ENCODE measurements around the gene PEMT. TPM values are rescaled to one million over a fixed set of nuclear protein-coding genes. Genes with fewer than 3 reads are reported as not detected.

The PEMT gene
- polyA plus RNA-seq, 3 donors, result 25.2 to 33.8 (median 28.0) TPM

- no peak for DNase-seq (ENCODE audit: low read depth in 3 of 3, low spot score in 2 of 3)
Observed at GRCh38 chr17:17605729-17606088, 14.2 kb upstream of the PEMT start.

GRCh38 chr17:17605083-17605728, 13.7 kb upstream of the PEMT start:
- no peak for DNase-seq (ENCODE audit: low read depth in 3 of 3, low spot score in 2 of 3)

- no peak for DNase-seq (ENCODE audit: low read depth in 3 of 3, low spot score in 2 of 3)
Observed at GRCh38 chr17:17603895-17604225, 12.4 kb upstream of the PEMT start.

GRCh38 chr17:17603178-17603894, 11.8 kb upstream of the PEMT start:
- no peak for DNase-seq (ENCODE audit: low read depth in 3 of 3, low spot score in 2 of 3)

GRCh38 chr17:17599965-17600364, 8.5 kb upstream of the PEMT start:
- DNase-seq (ENCODE audit: low read depth in 3 of 3, low spot score in 2 of 3), result no peak

- no peak for DNase-seq (ENCODE audit: low read depth in 3 of 3, low spot score in 2 of 3)
Observed at GRCh38 chr17:17598003-17598402, 6.5 kb upstream of the PEMT start.

- DNase-seq (ENCODE audit: low read depth in 3 of 3, low spot score in 2 of 3), result no peak
Observed at GRCh38 chr17:17595755-17596154, 4.2 kb upstream of the PEMT start.

GRCh38 chr17:17593222-17593620, 1.7 kb upstream of the PEMT start:
- no peak for DNase-seq (ENCODE audit: low read depth in 3 of 3, low spot score in 2 of 3)

- DNase-seq (ENCODE audit: low read depth in 3 of 3, low spot score in 2 of 3), result no peak
Observed at GRCh38 chr17:17590883-17591354, 589 bp downstream of the PEMT start.

- no peak for DNase-seq (ENCODE audit: low read depth in 3 of 3, low spot score in 2 of 3)
Observed at GRCh38 chr17:17590141-17590751, 1.3 kb downstream of the PEMT start.

- no peak for DNase-seq (ENCODE audit: low read depth in 3 of 3, low spot score in 2 of 3)
Observed at GRCh38 chr17:17587614-17588337, 3.7 kb downstream of the PEMT start.

- DNase-seq (ENCODE audit: low read depth in 3 of 3, low spot score in 2 of 3), result no peak
Observed at GRCh38 chr17:17582372-17582771, 9.1 kb downstream of the PEMT start.

- no peak for DNase-seq (ENCODE audit: low read depth in 3 of 3, low spot score in 2 of 3)
Observed at GRCh38 chr17:17581509-17581908, 10.0 kb downstream of the PEMT start.

GRCh38 chr17:17580662-17581470, 10.6 kb downstream of the PEMT start:
- DNase-seq (ENCODE audit: low read depth in 3 of 3, low spot score in 2 of 3), result no peak

- DNase-seq (ENCODE audit: low read depth in 3 of 3, low spot score in 2 of 3), result no peak
Observed at GRCh38 chr17:17579691-17580090, 11.8 kb downstream of the PEMT start.

GRCh38 chr17:17577373-17577772, 14.1 kb downstream of the PEMT start:
- no peak for DNase-seq (ENCODE audit: low read depth in 3 of 3, low spot score in 2 of 3)

GRCh38 chr17:17576772-17577234, 14.7 kb downstream of the PEMT start:
- DNase-seq (ENCODE audit: low read depth in 3 of 3, low spot score in 2 of 3), result no peak

GRCh38 chr17:17575360-17576251, 15.9 kb downstream of the PEMT start:
- DNase-seq (ENCODE audit: low read depth in 3 of 3, low spot score in 2 of 3), result no peak

- DNase-seq (ENCODE audit: low read depth in 3 of 3, low spot score in 2 of 3), result no peak
Observed at GRCh38 chr17:17573912-17574311, 17.6 kb downstream of the PEMT start.

Measured in right renal cortex interstitium (tissue), 3 donors.